H1 (cell line): ENCODE results near the gene POLR2I. TPM values are rescaled to one million over a fixed set of nuclear protein-coding genes. Genes with fewer than 3 reads are reported as not detected.

Source experiments
- CTCF ChIA-PET: fragments of 300-600 bp; sonication (Branson Sonifier 250); formaldehyde crosslinking; loops from one replicate; lab custom pipeline; 2021; ENCODE audit not compliant: partially characterized antibody; lab: Charles Lee
- POLR2A ChIA-PET: fragments of 300-600 bp; sonication (Branson Sonifier 250); formaldehyde crosslinking; loops from one replicate; lab custom pipeline; 2021; ENCODE audit warnings: inconsistent platforms; ENCODE audit not compliant: partially characterized antibody; lab: Charles Lee
- DNase-seq, 2 experiments: peaks; one replicate each; pipeline versions ENCODE4 v3.0.0 to v3.0.0-alpha.2; 2010 to 2022; ENCODE audit warnings: low spot score in 2 of 2, low read depth in 1 of 2, mixed read lengths in 1 of 2
- FAIRE-seq: peaks from 2 replicates; lab custom pipeline; 2011; peaks lifted over from hg19 to GRCh38; lab: Jason Lieb, UNC
- H2AFZ ChIP-seq: 2 replicates; pipeline ENCODE4 v1.8.1; 2012; ENCODE audit warnings: low read length, inconsistent platforms
- H2AK5ac ChIP-seq: 2 replicates; pipeline ENCODE4 v1.6.1; 2013; ENCODE audit warnings: low read depth, low read length
- H2BK120ac ChIP-seq: replicated peaks from 2 replicates; pipeline ENCODE3; 2013; ENCODE audit warnings: low read depth, low read length, inconsistent platforms
- H2BK12ac ChIP-seq: 2 replicates; pipeline ENCODE4 v1.6.1; 2013; ENCODE audit warnings: low read depth, low read length
- H2BK15ac ChIP-seq: 2 replicates; pipeline ENCODE4 v1.6.1; 2013; ENCODE audit warnings: low read length
- H2BK20ac ChIP-seq: 2 replicates; pipeline ENCODE4 v1.6.1; 2013; ENCODE audit warnings: low read length
- H2BK5ac ChIP-seq: 2 replicates; pipeline ENCODE4 v1.6.1; 2013; ENCODE audit warnings: low read depth, low read length
- H3K14ac ChIP-seq: 2 replicates; pipeline ENCODE4 v1.6.1; 2013; ENCODE audit warnings: inconsistent platforms; ENCODE audit not compliant: insufficient read length
- H3K18ac ChIP-seq: 2 replicates; pipeline ENCODE4 v1.6.1; 2013; ENCODE audit warnings: low read length; ENCODE audit errors: extremely low read depth
- H3K23ac ChIP-seq: 2 replicates; pipeline ENCODE4 v1.6.1; 2013; ENCODE audit warnings: inconsistent platforms; ENCODE audit not compliant: insufficient read length
- H3K23me2 ChIP-seq: 2 replicates; pipeline ENCODE4 v1.6.1; 2013; ENCODE audit warnings: low read depth, low read length
- H3K27ac ChIP-seq: 2 replicates; pipeline ENCODE4 v1.6.1; 2011; ENCODE audit warnings: low read depth, low read length, inconsistent platforms
- H3K27me3 ChIP-seq, 4 experiments: replicated peaks in 1 of 4; 1 replicate in 1 of 4; 2 replicates in 3 of 4; pipeline versions ENCODE4 v1.6.1 to v1.8.1; 2011 to 2013; ENCODE audit warnings: low read length in 3 of 4, mild to moderate bottlenecking in 3 of 4, inconsistent platforms in 2 of 4, mixed read lengths in 2 of 4, moderate library complexity in 1 of 4; ENCODE audit not compliant: control insufficient read depth in 3 of 4, insufficient read depth in 3 of 4; ENCODE audit errors: extremely low read depth in 1 of 4
- H3K36me3 ChIP-seq, 4 experiments: 2 replicates each; pipeline versions ENCODE4 v1.6.1 to v1.8.1; 2011 to 2013; ENCODE audit warnings: mild to moderate bottlenecking in 4 of 4, low read length in 3 of 4, moderate library complexity in 2 of 4, control low read depth in 1 of 4, inconsistent platforms in 1 of 4; ENCODE audit not compliant: insufficient read depth in 4 of 4, control insufficient read depth in 2 of 4
- H3K4ac ChIP-seq: replicated peaks from 2 replicates; pipeline ENCODE3; 2013; ENCODE audit warnings: low read length, low read depth, mixed read lengths, inconsistent platforms; ENCODE audit not compliant: insufficient read length
- H3K4me1 ChIP-seq, 4 experiments: replicated peaks in 1 of 4; 1 replicate in 1 of 4; 2 replicates in 3 of 4; pipeline versions ENCODE4 v1.6.1 to v1.8.1; 2011 to 2013; ENCODE audit warnings: low read length in 3 of 4, inconsistent platforms in 2 of 4, mixed read lengths in 1 of 4; ENCODE audit not compliant: insufficient read depth in 4 of 4, control insufficient read depth in 3 of 4
- H3K4me2 ChIP-seq, 2 experiments: 2 replicates each; pipeline versions ENCODE4 v1.6.1 to v1.8.1; 2011 to 2013; ENCODE audit warnings: low read depth in 2 of 2, low read length in 2 of 2, control low read depth in 1 of 2, inconsistent platforms in 1 of 2, mild to moderate bottlenecking in 1 of 2; ENCODE audit not compliant: insufficient read depth in 1 of 2
- H3K4me3 ChIP-seq, 4 experiments: fragments of 200-600, 300-600 bp in 1 of 4; sonication (generic), shearing (Covaris generic), sonication (Bioruptor Twin) in 1 of 4; 2 replicates each; pipeline versions ENCODE4 v1.5.1 to v1.8.1; 2011 to 2016; ENCODE audit warnings: low read length in 4 of 4, low read depth in 3 of 4, control low read depth in 2 of 4, inconsistent platforms in 2 of 4, mild to moderate bottlenecking in 2 of 4, mixed read lengths in 1 of 4, moderate library complexity in 1 of 4; ENCODE audit not compliant: insufficient read depth in 2 of 4; ENCODE audit errors: extremely low read depth in 1 of 4
- H3K56ac ChIP-seq: replicated peaks from 2 replicates; pipeline ENCODE3; 2013; ENCODE audit warnings: low read depth, mild to moderate bottlenecking, mixed read lengths, low read length, inconsistent platforms; ENCODE audit not compliant: insufficient read length
- H3K79me1 ChIP-seq: 2 replicates; pipeline ENCODE4 v1.6.1; 2013; ENCODE audit warnings: low read depth, low read length, control low read depth
- H3K79me2 ChIP-seq, 2 experiments: 2 replicates each; pipeline versions ENCODE4 v1.6.1 to v1.8.1; 2012 to 2013; ENCODE audit warnings: low read length in 2 of 2, mild to moderate bottlenecking in 2 of 2, inconsistent platforms in 1 of 2; ENCODE audit not compliant: insufficient read depth in 2 of 2, control insufficient read depth in 1 of 2
- H3K9ac ChIP-seq, 4 experiments: replicated peaks in 1 of 4; 1 replicate in 1 of 4; 2 replicates in 3 of 4; pipeline versions ENCODE4 v1.6.1 to v1.8.1; 2011 to 2013; ENCODE audit warnings: low read depth in 3 of 4, low read length in 3 of 4, control low read depth in 2 of 4, mild to moderate bottlenecking in 2 of 4, moderate library complexity in 2 of 4, inconsistent platforms in 1 of 4; ENCODE audit errors: extremely low read depth in 1 of 4
- H3K9me3 ChIP-seq, 2 experiments: 2 replicates each; pipeline versions ENCODE4 v1.6.1 to v1.8.1; 2012 to 2013; ENCODE audit warnings: mild to moderate bottlenecking in 2 of 2, moderate library complexity in 2 of 2, control low read depth in 1 of 2, inconsistent platforms in 1 of 2, low read depth in 1 of 2, low read length in 1 of 2, mixed read lengths in 1 of 2; ENCODE audit not compliant: insufficient read depth in 2 of 2
- H4K20me1 ChIP-seq, 2 experiments: replicated peaks in 1 of 2; 2 replicates each; pipeline versions ENCODE3 to v1.8.1; 2011 to 2013; ENCODE audit warnings: inconsistent platforms in 2 of 2, low read length in 2 of 2, mild to moderate bottlenecking in 1 of 2; ENCODE audit not compliant: insufficient read depth in 2 of 2, control insufficient read depth in 1 of 2
- H4K5ac ChIP-seq: 2 replicates; pipeline ENCODE4 v1.6.1; 2013; ENCODE audit warnings: low read length, low read depth, mixed read lengths, inconsistent platforms; ENCODE audit not compliant: insufficient read length
- H4K8ac ChIP-seq: 2 replicates; pipeline ENCODE4 v1.8.0; 2013; ENCODE audit warnings: mild to moderate bottlenecking, moderate library complexity, low read length, inconsistent platforms; ENCODE audit not compliant: insufficient read depth; ENCODE audit errors: extremely low read depth
- H4K91ac ChIP-seq: replicated peaks from 2 replicates; pipeline ENCODE3; 2013; ENCODE audit warnings: low read length, mixed read lengths, inconsistent platforms; ENCODE audit not compliant: insufficient read length
- EGR1 ChIP-seq: IDR thresholded peaks from 2 replicates; pipeline ENCODE4 v1.6.1; 2011; ENCODE audit warnings: low read depth, low read length, borderline replicate concordance
- FOSL1 ChIP-seq: IDR thresholded peaks from 2 replicates; pipeline ENCODE4 v1.6.1; 2011; ENCODE audit warnings: mild to moderate bottlenecking, low read depth, low read length, moderate library complexity; ENCODE audit not compliant: insufficient read depth
- KDM4A ChIP-seq: IDR thresholded peaks from one replicate; pipeline ENCODE4 v1.7.1; 2012; ENCODE audit warnings: low read depth, mild to moderate bottlenecking, moderate library complexity, low read length, inconsistent platforms; ENCODE audit not compliant: severe bottlenecking
- MAX ChIP-seq: IDR thresholded peaks from 2 replicates; pipeline ENCODE4 v1.6.1; 2012; ENCODE audit warnings: inconsistent platforms
- SP1 ChIP-seq: IDR thresholded peaks from 2 replicates; pipeline ENCODE4 v1.6.1; 2011; ENCODE audit warnings: low read depth, low read length
- WGBS, 2 experiments: shearing (Covaris generic) in 1 of 2; methylation state at CpG; one replicate each; pipeline versions ENCODE4 v1.1.6 to v1.1.7; 2013 to 2015; ENCODE audit warnings: low lambda C conversion rate in 2 of 2, mixed read lengths in 2 of 2, inconsistent platforms in 1 of 2, low coverage in 1 of 2, missing lambda C conversion rate in 1 of 2; ENCODE audit not compliant: insufficient replicate concordance in 2 of 2, insufficient coverage in 1 of 2, insufficient read length in 1 of 2; ENCODE audit errors: extremely low coverage in 1 of 2, missing lambda C conversion rate in 1 of 2; 5-methylcytosine and 5-hydroxymethylcytosine counted together
- polyA plus RNA-seq, 7 experiments: library from polyadenylated mRNA; depleted of rRNA in 3 of 7; stranded (reverse) in 5 of 7; unstranded in 2 of 7; fragments of >200 nt in 5 of 7; fragments of 200-250 nt in 2 of 7; gene quantifications; 1 replicate in 5 of 7; 2 replicates in 1 of 7; 4 replicates in 1 of 7; pipeline versions ENCODE4 v1.2.1 to v1.2.3, GENCODE V29; 2011 to 2013; ENCODE audit warnings: missing spikeins in 2 of 7, mixed read lengths in 2 of 7
- total RNA-seq: library from RNA; stranded (reverse); fragmentation: NEBNext Ultra II Directional; extraction: Animal tissue kit (Norgen Biotek cat#: 25700); gene quantifications from 2 replicates; pipeline ENCODE4 v1.2.1, GENCODE V29; 2021

POLR2I gene
- total and polyA plus RNA-seq, 2 of the 8 experiments (the other 6 are each of a cell fraction or from before 2014, with no cell fraction given): 143 to 150 TPM

- Histone ChIP-seq H4K20me1 (peaks cover 0 to 8% of the 10 kb centered on the region in 2 experiments), H3K9ac (no peak within 1 kb of the TSS; a peak in 1 of 7 replicates), H3K18ac (no peak within 1 kb of the TSS; the same call in 1 of the 2 replicates), H3K27me3 (no peaks in the 10 kb centered on the region), H3K4me1 (peaks cover 0 to 5% (median 0%) of the 10 kb centered on the region in 4 experiments; a peak in 1 of 7 replicates), H2BK12ac (no peak within 1 kb of the TSS), H3K9me3 (no peaks in the 10 kb centered on the region), H3K4me3 (peak within 1 kb of the TSS; percentile 21 to 47 (median 38); a peak in 7 of 8 replicates), H3K23ac (no peak within 1 kb of the TSS), H2BK20ac (no peak within 1 kb of the TSS), H3K4me2 (peak within 1 kb of the TSS; percentile 58 to 97), H3K36me3 (peaks cover 4 to 24% (median 7%) of the 10 kb centered on the region in 4 experiments; a peak in 5 of 8 replicates), H3K23me2 (peaks cover 13% of the 10 kb centered on the region; the same call in 1 of the 2 replicates), H4K91ac (no peak within 1 kb of the TSS), H3K79me2 (no peaks in the 10 kb centered on the region), H3K4ac (no peak within 1 kb of the TSS), H2BK120ac (no peak within 1 kb of the TSS), H4K5ac (no peak within 1 kb of the TSS), H3K14ac (no peak within 1 kb of the TSS), H4K8ac (no peak within 1 kb of the TSS), H2AK5ac (no peak within 1 kb of the TSS), H3K27ac (no peak within 1 kb of the TSS), H2AFZ (no peak within 1 kb of the TSS), H2BK15ac (no peak within 1 kb of the TSS), H3K56ac (no peak within 1 kb of the TSS), H2BK5ac (no peak within 1 kb of the TSS; the same call in 1 of the 2 replicates), H3K79me1 (no peaks in the 10 kb centered on the region)
- ChIA-PET CTCF (interaction anchor here (0.6 to 2.9 kb wide), 5 partner anchors 8 to 577 kb away, joined by 3 to 17 read pairs (median 5); no protein-coding TSS in a partner anchor), POLR2A (interaction anchor here (0.7 to 4.2 kb wide), 13 partner anchors 9 to 154 kb away, joined by 3 to 29 read pairs (median 5); partner anchors contain the start of genes CAPNS1, ZNF146 and ZNF565)
- 72% methylated on average over 22 of the region's 40 CpGs; no CpG with 5 or more reads in 1 of the 2 experiments for WGBS, 2 experiments
- DNase-seq (no peak), FAIRE-seq (no peak)
- TF ChIP-seq SP1 (no peak), FOSL1 (no peak), EGR1 (no peak), KDM4A (no peak), MAX (no peak)
These were observed 37.8 kb upstream of the POLR2I start, which contains the start of gene COX7A1 for GRCh38 chr19:36152352-36153091. Gene COX7A1 (minus strand): TSS chr19:36152447. CDS start chr19:36152407, 40 bp downstream.
